Activated T-cell treated with anti-CD3 and anti-CD28 coated beads, Interleukin-2, amount 50 U/mL, for 72 hours (primary cell): ENCODE measurements around the gene UBE4B. TPM values are rescaled to one million over a fixed set of nuclear protein-coding genes. Genes with fewer than 3 reads are reported as not detected.

ENCODE experiments used
- ATAC-seq, 2 donors: fragments of 150-1000 bp; cut with Tn5 transposase; replicated peaks in 1 of 2; 2 replicates each; pipeline ENCODE4 v1.10.0; 2021; ENCODE audit warnings: moderate library complexity in 2 of 2, mild to moderate bottlenecking in 1 of 2
- DNase-seq, 2 donors: peaks; one replicate each; pipeline ENCODE4 v3.0.0; 2021 to 2022; ENCODE audit warnings: mixed read lengths in 1 of 2
- H3K27ac Mint-ChIP-seq: one replicate; pipeline ENCODE4 v1.8.0; 2022; ENCODE audit warnings: mild to moderate bottlenecking, moderate library complexity, mixed read lengths
- H3K27me3 Mint-ChIP-seq: one replicate; pipeline ENCODE4 v1.8.0; 2022; ENCODE audit warnings: low read depth, mixed read lengths
- H3K36me3 Mint-ChIP-seq, 2 donors: one replicate each; pipeline ENCODE4 v1.8.0; 2022; ENCODE audit warnings: mixed read lengths in 2 of 2, mild to moderate bottlenecking in 1 of 2; ENCODE audit not compliant: insufficient read depth in 2 of 2
- H3K4me1 Mint-ChIP-seq: one replicate; pipeline ENCODE4 v1.8.0; 2022; ENCODE audit warnings: low read depth, mixed read lengths
- H3K4me3 Mint-ChIP-seq, 2 donors: one replicate each; pipeline ENCODE4 v1.8.0; 2022; ENCODE audit warnings: mild to moderate bottlenecking in 2 of 2, mixed read lengths in 2 of 2, moderate library complexity in 2 of 2
- H3K9me3 Mint-ChIP-seq, 2 donors: one replicate each; pipeline ENCODE4 v1.8.0; 2022; ENCODE audit warnings: mixed read lengths in 2 of 2
- total RNA-seq, 2 donors: library from RNA; stranded (reverse); gene quantifications; one replicate each; pipeline ENCODE4 v1.2.3, GENCODE V29; 2022

Gene UBE4B
- total RNA-seq, 2 donors from 2014 or later: 24.7 to 25.6 TPM

DNA sequence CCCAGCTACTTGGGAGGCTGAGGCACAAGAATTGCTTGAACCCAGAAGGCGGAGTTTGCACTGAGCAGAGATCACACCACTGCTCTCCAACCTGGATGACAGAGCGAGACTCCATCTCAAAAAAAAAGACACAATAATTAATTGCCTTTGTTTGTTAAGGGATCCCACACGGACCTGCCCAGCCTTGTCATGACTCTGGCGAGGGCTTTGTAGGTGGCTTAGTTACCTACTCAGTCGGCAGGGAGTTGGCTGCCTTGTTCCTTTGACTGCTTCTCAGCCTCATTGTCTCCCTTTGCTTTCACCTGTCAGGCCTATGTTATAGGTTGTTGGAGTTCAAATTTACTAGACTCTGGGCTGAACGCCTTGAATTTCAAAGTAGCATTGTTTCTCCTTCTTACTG lies 82.0 kb downstream of the UBE4B start:
- ATAC-seq (no peak), DNase-seq (no peak)
- no peaks in the 10 kb centered on the region for H3K4me1 Mint-ChIP-seq
- no peak overlapping the region for H3K4me3 Mint-ChIP-seq
- no peak overlapping the region for H3K27ac Mint-ChIP-seq
- H3K9me3 Mint-ChIP-seq: no peaks in the 10 kb centered on the region
- peaks cover 0 to 11% of the 10 kb centered on the region in 2 donors for H3K36me3 Mint-ChIP-seq
- H3K27me3 Mint-ChIP-seq: no peaks in the 10 kb centered on the region

DNA sequence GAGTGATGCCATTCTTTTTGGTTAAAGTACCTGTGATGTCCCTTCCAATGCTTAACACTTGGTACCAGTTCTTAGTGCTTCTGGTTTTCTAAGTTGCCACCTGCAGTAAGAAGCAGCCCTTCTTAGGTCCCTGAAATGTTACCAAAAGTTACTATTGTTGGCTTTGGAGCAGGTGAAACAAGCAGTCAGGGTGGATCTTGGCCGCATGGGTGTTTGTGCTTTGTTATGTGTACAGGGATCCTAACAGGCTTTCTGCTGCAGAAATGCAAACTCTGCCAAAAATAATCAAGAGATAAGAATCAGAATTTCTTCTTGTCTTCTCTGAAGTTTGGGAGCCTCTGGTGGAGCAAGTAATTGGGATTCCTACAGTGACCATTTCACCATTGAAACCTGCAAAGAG lies 84.4 kb downstream of the UBE4B start:
- no peak for ATAC-seq
- H3K36me3 Mint-ChIP-seq: peaks cover 0 to 7% of the 10 kb centered on the region in 2 donors
- DNase-seq: no peak
- H3K27me3 Mint-ChIP-seq: no peaks in the 10 kb centered on the region
- H3K9me3 Mint-ChIP-seq: no peaks in the 10 kb centered on the region
- no peak overlapping the region for H3K4me3 Mint-ChIP-seq
- no peak overlapping the region for H3K27ac Mint-ChIP-seq
- no peaks in the 10 kb centered on the region for H3K4me1 Mint-ChIP-seq

DNA sequence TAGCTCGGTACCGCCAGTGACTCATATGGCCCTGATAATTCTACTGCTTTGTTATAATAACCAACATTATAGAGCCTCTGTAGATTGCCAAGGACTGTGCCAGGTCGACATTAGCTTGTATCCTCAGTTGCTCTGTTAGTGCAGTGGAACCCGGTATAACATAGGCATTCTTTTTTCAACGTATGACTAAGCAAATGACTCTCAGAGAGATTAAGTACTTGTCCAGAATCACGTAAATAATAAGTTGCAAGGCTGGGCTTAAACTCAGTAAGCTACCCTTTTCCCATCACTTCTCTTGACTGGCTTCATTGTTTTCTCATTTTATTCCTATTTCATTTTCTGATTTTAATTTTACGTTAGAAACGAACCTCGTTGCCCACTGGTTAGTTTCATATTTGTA lies 85.1 kb downstream of the UBE4B start:
- H3K27ac Mint-ChIP-seq: no peak overlapping the region
- H3K4me3 Mint-ChIP-seq: no peak overlapping the region
- ATAC-seq (no peak), DNase-seq (no peak)
- peaks cover 0 to 6% of the 10 kb centered on the region in 2 donors for H3K36me3 Mint-ChIP-seq
- no peaks in the 10 kb centered on the region for H3K9me3 Mint-ChIP-seq
- H3K4me1 Mint-ChIP-seq: no peaks in the 10 kb centered on the region
- H3K27me3 Mint-ChIP-seq: no peaks in the 10 kb centered on the region

DNA sequence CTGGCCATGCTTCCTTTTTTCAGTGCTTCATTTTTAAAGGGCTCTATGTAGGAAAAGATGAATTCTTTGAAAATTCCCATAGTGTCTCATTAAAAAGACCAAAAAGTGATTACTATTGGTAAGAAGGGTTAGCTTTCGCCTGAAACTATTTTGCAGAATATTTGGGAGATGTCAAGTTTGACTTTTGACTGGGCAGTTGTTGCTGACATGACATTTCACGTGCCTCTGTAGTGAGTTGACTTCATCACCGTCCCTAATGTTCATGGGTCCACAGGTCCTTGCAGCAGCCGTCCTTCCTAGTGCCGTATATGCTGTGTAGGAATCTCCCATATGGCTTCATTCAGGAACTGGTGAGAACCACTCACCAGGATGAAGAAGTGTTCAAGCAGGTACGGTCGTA lies 88.9 kb downstream of the UBE4B start:
- Mint-ChIP-seq H3K36me3 (peaks cover 0 to 5% of the 10 kb centered on the region in 2 donors), H3K9me3 (no peaks in the 10 kb centered on the region), H3K27ac (no peak overlapping the region), H3K4me3 (no peak overlapping the region), H3K27me3 (no peaks in the 10 kb centered on the region), H3K4me1 (no peaks in the 10 kb centered on the region)
- ATAC-seq (no peak), DNase-seq (no peak)

DNA sequence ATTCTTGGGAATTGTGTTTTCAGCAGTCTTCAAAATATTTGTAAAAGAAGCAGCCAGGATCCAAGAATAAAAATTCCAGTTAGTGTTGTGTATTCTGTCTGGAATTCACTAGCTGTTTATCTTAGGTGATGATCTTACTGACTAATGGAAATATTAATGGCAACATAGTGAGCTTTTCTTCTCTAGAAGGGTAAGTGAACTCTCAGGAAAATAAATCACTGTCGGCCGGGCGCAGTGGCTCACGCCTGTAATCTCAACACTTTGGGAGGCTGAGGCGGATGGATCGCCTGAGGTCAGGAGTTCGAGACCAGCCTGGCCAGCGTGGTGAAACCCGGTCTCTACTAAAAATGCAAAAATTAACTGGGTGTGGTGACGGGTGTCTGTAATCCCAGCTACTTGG lies 90.2 kb downstream of the UBE4B start:
- no peak for ATAC-seq
- H3K27ac Mint-ChIP-seq: no peak overlapping the region
- no peak for DNase-seq
- H3K4me1 Mint-ChIP-seq: no peaks in the 10 kb centered on the region
- no peaks in the 10 kb centered on the region for H3K27me3 Mint-ChIP-seq
- H3K9me3 Mint-ChIP-seq: no peaks in the 10 kb centered on the region
- H3K36me3 Mint-ChIP-seq: peaks cover 0 to 5% of the 10 kb centered on the region in 2 donors
- H3K4me3 Mint-ChIP-seq: no peak overlapping the region

DNA sequence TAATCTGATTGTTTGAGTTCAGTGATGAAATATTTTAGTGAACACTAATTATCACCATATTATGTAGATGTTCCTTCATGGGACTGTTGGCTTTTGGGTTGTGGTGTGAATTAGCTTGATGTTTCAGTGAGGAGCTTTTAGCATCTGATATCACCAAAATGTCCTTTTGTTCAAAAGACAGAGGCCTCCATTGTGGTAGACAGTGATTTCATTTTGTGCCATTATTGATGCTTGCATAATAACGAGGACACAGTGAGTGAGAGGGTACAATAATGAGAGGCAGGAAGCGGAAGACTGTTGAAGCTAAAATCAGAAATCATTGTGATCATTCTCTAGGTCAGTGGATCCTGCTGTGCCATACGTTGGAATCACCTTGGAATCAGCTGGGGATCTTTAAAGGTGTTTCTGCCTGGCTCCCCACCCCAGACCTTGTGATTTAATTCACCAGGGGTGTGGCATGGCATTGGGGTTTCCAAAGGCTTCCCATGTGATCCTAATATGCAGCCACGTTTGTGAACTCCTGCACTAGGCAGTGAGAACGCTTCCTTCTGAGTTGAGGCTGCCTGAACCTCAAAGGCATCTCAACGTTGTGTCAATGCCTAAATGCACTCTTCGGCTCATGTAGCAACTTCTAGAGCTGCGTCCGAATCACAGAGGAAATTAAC lies 95.5 kb downstream of the UBE4B start:
- DNase-seq (no peak), ATAC-seq (no peak)
- H3K4me3 Mint-ChIP-seq: no peak overlapping the region
- H3K27me3 Mint-ChIP-seq: no peaks in the 10 kb centered on the region
- H3K36me3 Mint-ChIP-seq: peaks cover 0 to 5% of the 10 kb centered on the region in 2 donors
- peak overlapping the region; percentile 16 for H3K27ac Mint-ChIP-seq
- no peaks in the 10 kb centered on the region for H3K4me1 Mint-ChIP-seq
- no peaks in the 10 kb centered on the region for H3K9me3 Mint-ChIP-seq

DNA sequence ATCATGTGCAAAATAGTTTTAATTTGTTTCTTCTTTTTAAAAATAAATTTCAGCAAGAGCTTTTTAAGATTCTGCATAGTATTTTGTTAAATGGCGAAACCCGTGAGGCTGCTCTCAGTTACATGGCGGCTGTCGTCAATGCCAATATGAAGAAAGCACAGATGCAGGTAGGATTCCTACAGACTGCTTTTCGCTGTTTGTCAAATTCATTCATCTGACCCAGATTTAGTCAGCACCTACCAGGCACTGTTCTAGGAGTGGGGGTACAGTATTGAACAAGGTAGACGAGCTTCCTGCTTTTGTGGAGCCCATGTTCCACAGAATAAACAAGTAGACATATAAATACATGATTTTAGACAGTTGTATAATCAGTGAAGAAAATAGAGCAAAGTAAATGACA lies 99.6 kb downstream of the UBE4B start:
- H3K4me1 Mint-ChIP-seq: no peaks in the 10 kb centered on the region
- ATAC-seq: no peak
- H3K4me3 Mint-ChIP-seq: no peak overlapping the region
- H3K27ac Mint-ChIP-seq: no peak overlapping the region
- no peak for DNase-seq
- H3K27me3 Mint-ChIP-seq: no peaks in the 10 kb centered on the region
- peaks cover 1 to 7% of the 10 kb centered on the region in 2 donors for H3K36me3 Mint-ChIP-seq
- H3K9me3 Mint-ChIP-seq: no peaks in the 10 kb centered on the region

DNA sequence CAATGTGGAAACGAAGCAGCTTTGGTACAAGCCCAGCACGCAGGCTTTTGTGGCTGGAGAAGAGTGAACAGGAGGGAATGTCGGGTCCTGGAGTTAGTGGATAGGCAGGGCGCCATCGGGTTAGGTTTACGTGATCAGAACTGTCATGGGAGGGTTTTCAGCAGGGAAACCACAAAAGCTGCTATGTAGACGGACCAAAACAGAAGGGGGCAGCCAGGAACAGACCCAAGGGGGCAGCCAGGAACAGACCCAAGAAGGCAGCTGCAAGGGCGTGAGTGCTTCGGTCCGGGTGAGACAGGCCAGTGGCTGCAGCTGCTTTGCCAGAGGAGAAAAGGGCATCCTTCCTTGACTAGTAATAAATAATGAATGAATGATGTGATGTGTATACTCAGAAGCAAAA lies 100.1 kb downstream of the UBE4B start:
- no peak for DNase-seq

DNA sequence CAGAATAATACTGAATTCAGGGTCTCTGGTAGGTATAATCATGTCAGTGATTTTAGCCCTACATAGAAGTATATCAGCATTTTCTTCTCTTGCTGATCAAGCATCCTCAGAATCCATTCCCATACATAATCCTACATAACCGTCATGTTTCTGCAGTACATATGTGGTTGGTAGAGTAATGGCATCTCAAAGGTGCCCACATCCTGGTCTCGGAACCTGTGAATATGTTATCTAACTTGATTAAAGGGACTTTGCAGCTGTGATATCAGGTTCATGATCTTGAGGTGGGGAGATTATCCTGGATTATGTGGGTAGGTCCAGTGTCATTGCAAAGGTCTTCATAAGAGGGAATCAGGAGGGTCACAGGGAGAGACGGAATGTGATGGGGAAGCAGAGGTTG lies 108.2 kb downstream of the UBE4B start:
- no peaks in the 10 kb centered on the region for H3K36me3 Mint-ChIP-seq
- H3K9me3 Mint-ChIP-seq: no peaks in the 10 kb centered on the region
- no peak overlapping the region for H3K27ac Mint-ChIP-seq
- no peak overlapping the region for H3K4me3 Mint-ChIP-seq
- DNase-seq (no peak), ATAC-seq (no peak)
- no peaks in the 10 kb centered on the region for H3K27me3 Mint-ChIP-seq
- H3K4me1 Mint-ChIP-seq: no peaks in the 10 kb centered on the region

More for the DNA sequence above, 100.1 kb downstream of the UBE4B start:
- H3K27me3 Mint-ChIP-seq: no peaks in the 10 kb centered on the region
- no peaks in the 10 kb centered on the region for H3K4me1 Mint-ChIP-seq
- H3K4me3 Mint-ChIP-seq: no peak overlapping the region
- H3K27ac Mint-ChIP-seq: no peak overlapping the region
- no peaks in the 10 kb centered on the region for H3K9me3 Mint-ChIP-seq
- no peak for ATAC-seq
- H3K36me3 Mint-ChIP-seq: peaks cover 1 to 7% of the 10 kb centered on the region in 2 donors

DNA sequence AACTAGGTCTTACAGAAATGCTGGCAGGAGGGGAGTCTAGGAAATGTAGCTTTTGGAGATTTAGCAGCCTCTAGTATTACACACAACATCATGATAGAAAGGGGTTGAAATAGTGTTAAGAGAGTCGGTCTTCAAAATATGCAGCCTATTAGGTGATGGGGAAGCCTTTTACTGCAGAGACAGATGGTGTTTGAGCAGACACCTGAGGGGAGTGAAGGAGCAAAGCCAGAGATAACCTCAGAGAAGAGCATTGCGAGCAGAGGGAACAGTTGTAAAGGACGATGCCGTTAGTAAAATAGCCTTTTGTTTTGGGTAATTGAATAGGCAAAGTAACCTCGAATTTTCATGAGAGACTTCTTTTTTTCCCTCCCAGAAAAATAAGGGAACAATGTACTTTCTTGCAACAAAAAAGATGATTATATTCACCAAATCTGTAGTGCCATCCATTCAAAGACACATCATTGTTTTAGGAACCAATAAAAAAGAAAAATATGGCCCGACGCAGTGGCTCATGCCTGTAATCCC lies 111.3 kb downstream of the UBE4B start:
- H3K27ac Mint-ChIP-seq: no peak overlapping the region
- ATAC-seq (no peak), DNase-seq (no peak)
- H3K9me3 Mint-ChIP-seq: no peaks in the 10 kb centered on the region
- H3K27me3 Mint-ChIP-seq: no peaks in the 10 kb centered on the region
- H3K4me1 Mint-ChIP-seq: no peaks in the 10 kb centered on the region
- H3K36me3 Mint-ChIP-seq: no peaks in the 10 kb centered on the region
- no peak overlapping the region for H3K4me3 Mint-ChIP-seq

DNA sequence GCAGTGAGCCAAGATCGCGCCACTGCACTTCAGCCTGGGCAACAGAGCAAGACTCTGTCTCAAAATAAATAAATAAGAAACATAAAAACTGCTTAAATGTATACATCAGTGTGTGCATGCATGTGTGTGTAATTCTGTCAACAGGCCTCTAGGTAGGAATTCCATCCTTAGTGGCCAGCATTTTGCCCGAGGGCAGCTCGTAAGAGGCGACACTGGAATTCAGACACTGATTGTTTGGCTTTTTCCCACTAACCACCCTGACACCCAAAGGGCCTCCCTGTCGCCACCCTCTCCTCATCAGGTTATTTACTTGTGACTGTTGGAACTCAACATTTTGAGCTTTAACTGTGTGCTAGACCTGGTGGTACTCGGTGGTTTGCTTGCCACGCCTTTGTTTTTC lies 113.6 kb downstream of the UBE4B start:
- H3K27ac Mint-ChIP-seq: no peak overlapping the region
- ATAC-seq (no peak), DNase-seq (no peak)
- no peaks in the 10 kb centered on the region for H3K4me1 Mint-ChIP-seq
- H3K4me3 Mint-ChIP-seq: no peak overlapping the region
- H3K9me3 Mint-ChIP-seq: no peaks in the 10 kb centered on the region
- H3K36me3 Mint-ChIP-seq: no peaks in the 10 kb centered on the region
- no peaks in the 10 kb centered on the region for H3K27me3 Mint-ChIP-seq

DNA sequence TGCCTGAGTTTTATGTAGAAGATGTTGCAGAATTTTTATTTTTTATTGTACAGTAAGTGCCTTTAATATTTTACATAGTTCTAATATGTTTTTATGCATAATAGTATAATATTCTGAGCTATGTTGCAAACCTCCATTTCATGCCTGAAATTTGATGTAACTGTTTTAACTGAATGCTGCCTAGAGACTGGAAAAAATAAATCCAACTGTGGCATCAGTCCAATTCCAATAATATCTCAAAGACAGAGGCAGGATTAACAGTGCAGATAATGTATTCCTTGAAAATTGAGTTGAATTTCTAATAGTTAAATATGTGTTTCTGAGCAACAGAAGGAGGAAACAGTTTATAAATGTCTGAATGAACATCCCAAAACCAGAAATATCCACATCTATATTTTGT lies 116.5 kb downstream of the UBE4B start:
- Mint-ChIP-seq H3K36me3 (no peaks in the 10 kb centered on the region), H3K4me3 (no peak overlapping the region), H3K4me1 (no peaks in the 10 kb centered on the region), H3K9me3 (no peaks in the 10 kb centered on the region), H3K27me3 (no peaks in the 10 kb centered on the region), H3K27ac (no peak overlapping the region)
- DNase-seq: no peak
- no peak for ATAC-seq

DNA sequence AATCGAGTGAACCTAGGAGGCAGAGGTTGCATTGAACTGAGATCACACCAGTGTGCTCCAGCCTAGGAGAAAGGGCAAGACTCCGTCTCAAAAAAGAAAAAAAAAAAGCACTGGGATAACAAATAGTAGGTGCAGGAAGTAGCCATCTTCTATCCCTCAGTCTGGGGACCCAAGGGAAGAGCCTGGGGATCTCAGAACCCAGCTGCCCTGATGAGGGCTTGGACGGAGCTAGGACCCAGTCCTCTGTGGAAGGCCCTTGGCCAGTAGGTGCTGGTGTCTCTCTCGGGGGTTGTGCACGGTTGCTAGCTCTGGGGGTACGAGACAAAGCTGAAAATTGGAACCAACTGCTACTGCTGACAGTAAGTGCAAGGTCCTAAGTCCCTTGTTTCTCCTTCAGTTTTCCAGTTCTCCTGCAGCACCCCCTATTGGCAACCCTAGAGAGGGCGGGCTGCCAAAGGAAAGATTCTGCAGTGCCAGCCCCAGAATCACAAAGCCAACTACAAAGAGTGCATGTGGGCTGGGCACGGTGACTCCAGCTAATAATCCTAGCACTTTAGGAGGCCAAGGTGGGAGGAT lies 120.0 kb downstream of the UBE4B start:
- H3K27me3 Mint-ChIP-seq: no peaks in the 10 kb centered on the region
- no peaks in the 10 kb centered on the region for H3K36me3 Mint-ChIP-seq
- ATAC-seq (no peak), DNase-seq (peak; percentile 45 to 60)
- no peak overlapping the region for H3K4me3 Mint-ChIP-seq
- H3K9me3 Mint-ChIP-seq: no peaks in the 10 kb centered on the region
- H3K27ac Mint-ChIP-seq: no peak overlapping the region
- no peaks in the 10 kb centered on the region for H3K4me1 Mint-ChIP-seq
